VCaP (cell line): Measurements from ENCODE around the gene RMND1.
A peak's percentile ranks its signal among the peaks of the same experiment; 100 is the strongest.

ENCODE experiments used
- H3K27ac ChIP-seq: fragments of 450-650 bp; 2 replicates; pipeline ENCODE4 v1.5.1; 2017
- CTCF ChIP-seq: fragments of 450-650 bp; conservative IDR thresholded peaks from 2 replicates; pipeline ENCODE4 v1.5.1; 2017; ENCODE audit warnings: mild to moderate bottlenecking, moderate library complexity

RMND1 gene

DNA sequence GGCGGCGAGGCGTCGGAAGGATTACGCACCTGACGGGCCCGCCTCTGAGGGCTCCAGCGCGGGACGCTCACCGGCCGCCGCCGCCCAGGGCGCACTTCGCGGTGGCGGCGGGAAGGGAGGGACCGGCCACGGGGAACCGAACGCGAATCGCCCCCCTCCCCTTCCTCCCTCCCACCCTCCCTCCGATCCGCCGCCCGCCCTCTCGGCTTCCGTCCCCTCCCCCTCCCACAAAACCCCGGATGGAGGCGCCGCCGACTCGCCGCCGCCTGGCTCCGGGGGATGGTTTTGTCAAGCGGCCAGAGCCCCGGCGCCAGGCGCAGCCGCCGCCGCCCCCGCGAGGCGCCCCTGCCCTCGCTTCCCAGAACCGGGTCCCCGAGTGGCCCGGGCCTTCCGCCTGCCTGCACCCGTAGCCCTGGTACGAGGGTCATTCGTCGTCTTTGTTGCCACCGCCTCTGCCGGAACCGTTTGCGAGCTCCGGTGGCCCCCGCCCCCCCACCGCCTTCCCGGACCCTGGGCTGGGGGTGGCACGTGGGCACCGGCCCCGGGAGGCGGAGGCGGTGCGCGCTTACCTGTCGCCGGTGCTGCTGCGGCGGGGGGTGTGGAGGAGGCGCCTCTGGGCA, 61.0 kb downstream of the RMND1 start:
- peak overlapping the region; percentile 99 for H3K27ac ChIP-seq
- no peak for TF ChIP-seq CTCF

DNA sequence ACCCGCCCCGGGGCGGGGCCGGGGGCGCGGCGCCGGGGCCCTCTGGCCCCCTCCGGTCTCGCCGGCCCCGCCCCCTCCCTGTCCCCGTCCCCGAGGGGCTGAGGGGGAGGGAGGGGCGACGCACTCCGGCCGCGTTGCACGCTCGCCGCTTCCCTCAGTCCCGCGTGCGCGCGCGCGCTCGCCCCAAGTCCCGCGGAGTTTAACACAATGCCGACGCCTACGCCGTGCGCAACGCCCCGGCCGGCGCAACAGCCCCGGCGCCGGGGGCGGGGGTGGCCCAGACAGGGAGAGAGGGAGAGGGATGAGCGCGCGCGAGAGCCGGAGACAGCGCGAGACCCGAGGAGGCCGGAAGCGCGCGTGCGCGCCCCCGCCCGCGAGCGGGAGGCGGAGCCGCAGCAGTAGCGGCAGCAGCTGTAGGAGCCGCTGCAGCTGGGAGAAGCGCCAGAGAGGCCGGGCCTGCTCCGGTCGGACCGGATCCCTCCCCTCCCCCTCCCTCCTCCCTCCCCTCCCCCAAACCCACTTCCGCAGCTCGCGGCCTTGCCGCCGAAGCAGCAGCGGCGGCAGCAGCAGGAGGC, 61.6 kb downstream of the RMND1 start:
- peak overlapping the region; percentile 99 for H3K27ac ChIP-seq
- TF ChIP-seq CTCF: no peak

- H3K27ac ChIP-seq: peak overlapping the region; percentile 99
- no peak for TF ChIP-seq CTCF
Measured at GRCh38 chr6:151389618-151390275, 62.2 kb downstream of the RMND1 start.

DNA sequence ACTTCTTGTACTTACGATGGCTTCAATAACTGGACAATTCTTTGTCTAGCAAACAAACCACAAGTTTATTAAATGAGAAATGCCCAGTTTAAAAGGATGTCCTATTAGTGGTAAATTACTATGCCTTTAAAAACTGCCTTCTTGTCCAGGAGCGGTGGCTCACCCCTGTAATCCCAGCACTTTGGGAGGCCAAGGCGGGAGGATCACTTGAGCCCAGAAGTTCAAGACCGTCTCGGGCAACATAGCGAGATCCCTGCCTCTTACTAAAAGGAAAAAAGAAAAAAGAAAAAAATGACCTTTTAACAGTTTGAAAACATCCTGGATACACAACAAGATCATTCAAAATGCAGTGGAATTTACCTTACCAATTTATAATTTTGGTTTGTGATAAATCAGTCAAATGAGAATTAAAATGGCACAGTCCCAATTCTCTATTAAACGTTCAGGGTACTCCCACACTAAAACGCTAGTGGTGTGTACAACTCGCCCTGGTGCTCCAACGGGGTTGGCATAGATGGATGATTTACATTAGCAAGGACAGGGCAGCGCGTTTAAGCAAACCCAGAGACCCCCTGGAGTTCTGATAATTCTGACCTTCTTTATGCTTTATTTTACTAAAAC, 62.8 kb downstream of the RMND1 start:
- TF ChIP-seq CTCF: no peak
- peak overlapping the region; percentile 99 for H3K27ac ChIP-seq

- no peak for TF ChIP-seq CTCF
Measured at GRCh38 chr6:151388236-151388635, 63.7 kb downstream of the RMND1 start.

GRCh38 chr6:151387175-151387970, 64.6 kb downstream of the RMND1 start:
- H3K27ac ChIP-seq: peak overlapping the region; percentile 99
- TF ChIP-seq CTCF: no peak

More at GRCh38 chr6:151388236-151388635, 63.7 kb downstream of the RMND1 start:
- peak overlapping the region; percentile 99 for H3K27ac ChIP-seq
